Peyer's patch (tissue), 4 donors: ENCODE results near the gene WRAP53.

Experiments used
- CTCF ChIP-seq, 6 experiments: fragments of 450-650 bp in 4 of 6; fragments of 200-600 bp in 2 of 6; sonication (generic) in 1 of 6; IDR thresholded peaks; one replicate each; pipeline ENCODE4 v1.5.1; 2017 to 2019; ENCODE audit warnings: antibody characterized with exemption in 6 of 6, mild to moderate bottlenecking in 3 of 6, moderate library complexity in 1 of 6
- POLR2A ChIP-seq, 2 donors: fragments of 450-650 bp; IDR thresholded peaks; one replicate each; pipeline ENCODE4 v1.5.1; 2017; ENCODE audit warnings: antibody characterized with exemption in 2 of 2, mild to moderate bottlenecking in 2 of 2, moderate library complexity in 2 of 2

GRCh38 chr17:7644775-7645174 lies 43.5 kb upstream of the WRAP53 start:
- TF ChIP-seq CTCF (IDR thresholded peaks at IDR 0.05): no peak
- TF ChIP-seq POLR2A (IDR thresholded peaks at IDR 0.05): no peak
